Stimulated activated CD4-positive, alpha-beta T cell treated with anti-CD3 and anti-CD28 coated beads, Interleukin-4, amount 100 ng/mL, for 48 hours (primary cell): ENCODE results near the gene DNAJB6.
A peak's percentile ranks its signal among the peaks of the same experiment; 100 is the strongest.

ENCODE experiments used
- DNase-seq, 2 donors: peaks; one replicate each; pipeline ENCODE4 v3.0.0-alpha.2; 2020; ENCODE audit warnings: low read depth in 2 of 2

DNAJB6 gene

DNA sequence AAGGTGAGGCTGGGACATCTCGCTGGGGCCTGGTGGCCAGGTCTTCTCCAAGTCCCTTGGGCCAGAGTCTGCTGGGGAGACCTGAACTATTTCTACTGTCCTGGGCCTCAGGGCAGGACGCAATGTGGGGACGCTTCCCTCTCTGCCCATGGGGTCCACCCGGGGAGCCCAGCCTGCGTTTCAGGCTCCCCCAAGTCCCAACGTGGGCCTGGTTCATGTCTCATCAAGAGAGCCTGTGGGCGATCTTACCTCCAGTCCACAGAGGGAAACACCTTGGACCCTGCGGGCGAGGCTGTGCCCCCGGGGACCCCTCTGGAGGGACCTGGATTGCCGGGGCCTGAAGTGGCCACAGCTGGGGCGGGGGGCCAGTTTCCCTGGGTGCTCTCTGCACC, 91.7 kb downstream of the DNAJB6 start:
- no peak for DNase-seq

DNA sequence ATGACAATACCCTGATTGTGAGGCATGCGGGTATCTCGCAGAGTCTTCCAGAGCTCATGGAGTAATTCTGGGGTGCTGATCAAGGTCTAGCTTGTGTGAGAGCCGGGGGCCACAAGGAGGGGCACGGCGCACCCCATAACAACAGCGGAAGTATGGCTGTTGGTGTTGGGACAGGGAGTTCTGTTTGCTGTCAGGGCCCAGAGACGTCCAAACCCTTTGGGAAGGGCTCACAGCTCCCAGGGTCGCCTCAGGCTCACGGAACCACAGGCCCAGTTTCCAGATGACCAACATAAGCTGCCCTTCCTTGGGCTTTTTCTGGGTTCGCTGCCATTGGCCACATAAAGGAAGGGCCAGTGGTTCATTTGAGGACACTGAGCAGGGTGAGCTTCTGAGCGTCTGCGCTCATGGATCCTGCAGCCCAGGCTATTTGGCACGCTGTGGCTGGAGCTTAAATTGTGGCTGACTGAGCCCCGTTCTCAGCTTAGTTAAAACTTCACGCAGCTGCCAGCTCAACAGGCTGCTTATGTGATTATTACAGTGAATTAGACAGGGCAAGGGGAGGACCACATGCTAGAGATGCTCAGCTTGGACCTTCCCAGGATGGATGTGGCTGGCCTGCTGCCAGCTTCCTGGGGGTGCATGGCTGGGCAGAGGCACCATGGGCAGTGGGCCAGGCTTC, 92.3 kb downstream of the DNAJB6 start:
- no peak for DNase-seq

DNA sequence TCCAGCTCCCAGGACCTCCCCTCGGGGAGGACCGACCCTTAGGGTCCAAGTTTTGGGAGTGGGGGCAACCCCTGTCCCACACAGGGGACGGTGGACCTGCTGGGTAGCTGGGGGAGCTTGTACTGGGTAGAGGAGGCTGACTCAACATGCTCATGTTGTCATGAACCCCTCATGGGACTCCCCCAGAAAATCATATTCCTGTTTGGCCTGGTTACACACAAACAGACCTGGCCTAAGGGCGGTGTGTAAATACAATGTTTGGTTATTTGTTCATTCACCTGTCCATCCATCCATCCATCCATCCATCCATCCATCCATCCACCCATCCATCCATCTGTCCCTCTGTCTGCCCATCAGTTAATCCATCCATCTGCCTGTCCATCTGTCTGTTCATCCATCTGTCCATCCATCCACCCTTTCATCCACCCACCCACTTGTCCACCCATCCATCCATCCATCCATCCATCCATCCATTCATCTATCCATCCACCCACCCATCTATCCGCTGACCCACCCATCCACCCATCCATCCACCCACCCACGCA, 92.9 kb downstream of the DNAJB6 start:
- DNase-seq, result no peak

DNA sequence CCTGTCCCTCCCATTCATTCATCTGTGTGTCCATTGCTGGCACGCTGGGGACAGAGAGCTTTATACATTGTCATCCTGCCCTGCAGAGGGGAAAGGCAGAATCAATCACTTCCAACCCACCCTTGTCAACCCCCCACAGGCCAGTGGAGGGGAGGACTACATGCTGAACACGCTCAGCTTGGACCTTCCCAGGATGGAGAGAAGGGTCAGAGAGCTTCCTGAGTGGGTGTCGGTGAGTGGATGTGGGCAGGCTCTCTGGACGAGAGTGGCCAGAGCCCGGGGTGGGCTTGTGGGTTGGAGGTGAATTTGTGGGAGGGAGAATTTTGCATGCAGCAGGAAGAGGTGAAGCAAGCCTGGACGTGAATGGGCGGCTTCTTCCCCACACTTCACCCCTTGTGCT, 93.9 kb downstream of the DNAJB6 start:
- DNase-seq, result no peak

DNA sequence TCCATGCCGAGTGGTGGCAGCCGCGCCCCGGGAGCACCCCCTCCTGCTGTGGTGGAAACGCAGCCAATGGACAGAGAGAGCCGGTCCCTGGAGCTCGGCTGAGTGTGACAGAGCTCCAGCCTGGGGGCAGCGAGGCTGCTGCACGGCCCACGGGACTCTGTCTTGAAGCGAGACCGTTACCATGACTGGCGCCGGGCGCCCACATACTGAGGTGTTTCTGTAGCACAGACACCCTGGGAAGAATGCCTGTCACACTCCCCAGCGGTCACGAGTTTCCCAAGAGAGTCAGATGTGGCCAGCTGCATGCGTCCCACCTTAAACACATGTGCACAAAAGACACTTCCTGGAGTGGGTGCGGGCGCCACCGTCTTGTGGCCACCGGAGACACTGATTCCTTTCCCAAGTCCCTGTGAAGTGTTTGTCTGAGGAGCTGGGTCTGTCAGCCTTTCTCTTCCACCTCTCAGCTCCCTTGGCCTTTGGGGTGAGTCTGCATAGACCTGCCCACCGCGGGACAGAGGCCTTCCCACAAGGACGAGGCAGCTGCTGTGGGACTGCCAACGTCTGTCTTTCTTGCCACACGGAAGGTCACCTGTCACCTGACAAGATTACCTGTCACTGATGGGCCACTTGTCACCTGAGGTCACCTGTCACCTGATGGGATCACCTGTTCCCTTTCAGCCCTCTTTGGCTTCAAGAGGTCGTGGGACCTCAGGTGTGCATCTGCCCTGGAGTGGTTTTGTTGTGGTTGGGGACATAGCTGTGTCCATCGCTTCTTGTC, 94.6 kb downstream of the DNAJB6 start:
- no peak for DNase-seq

DNA sequence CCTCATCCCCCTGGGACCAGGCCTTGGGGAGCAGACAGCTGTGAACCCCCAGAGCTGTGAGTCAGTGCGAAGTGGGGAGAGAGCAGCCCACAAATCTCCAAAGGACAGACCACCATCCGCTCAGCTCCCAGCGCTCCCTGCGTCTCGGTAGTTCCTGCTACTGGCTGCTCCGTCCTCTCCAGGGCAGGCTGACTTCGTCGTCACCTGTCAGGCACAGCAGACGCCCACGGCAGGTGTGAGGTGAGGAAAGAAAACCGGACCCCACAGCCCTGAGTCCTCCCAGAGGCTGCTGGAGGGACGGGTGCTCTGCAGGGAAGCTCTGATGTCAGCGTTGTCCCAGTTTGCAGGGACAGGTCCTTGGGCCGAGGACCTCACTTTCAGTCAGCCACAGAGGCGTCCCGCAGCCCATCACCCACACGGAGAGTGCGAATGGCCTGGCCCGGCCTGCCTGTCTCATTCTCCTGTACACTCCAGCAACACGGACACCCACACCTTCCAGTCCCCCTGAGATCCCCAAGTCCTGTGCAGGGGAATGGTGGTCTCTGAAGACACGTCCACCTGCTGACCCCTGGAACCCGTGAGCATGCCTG, 95.2 kb downstream of the DNAJB6 start:
- no peak for DNase-seq

DNA sequence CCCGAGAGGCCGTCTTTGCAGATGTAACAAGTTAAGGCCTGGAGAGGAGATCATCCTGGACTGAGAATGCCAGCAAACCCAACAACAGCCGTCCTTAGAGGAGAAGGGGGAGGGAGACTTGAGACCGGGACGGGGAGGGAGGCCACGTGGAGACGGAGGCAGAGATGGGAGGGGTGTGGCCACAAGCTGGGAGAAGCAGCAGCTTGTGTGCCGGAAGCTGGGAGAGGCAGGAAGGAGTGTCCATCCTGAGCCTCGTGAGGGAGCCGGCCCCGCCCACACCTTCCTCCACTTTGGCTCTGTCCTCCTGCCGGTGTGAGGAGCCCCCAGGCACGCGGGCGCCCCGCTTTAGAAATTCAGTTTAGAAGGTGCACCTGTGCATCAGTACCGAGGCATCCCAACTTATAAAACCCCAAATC, 95.7 kb downstream of the DNAJB6 start:
- DNase-seq, result no peak

DNA sequence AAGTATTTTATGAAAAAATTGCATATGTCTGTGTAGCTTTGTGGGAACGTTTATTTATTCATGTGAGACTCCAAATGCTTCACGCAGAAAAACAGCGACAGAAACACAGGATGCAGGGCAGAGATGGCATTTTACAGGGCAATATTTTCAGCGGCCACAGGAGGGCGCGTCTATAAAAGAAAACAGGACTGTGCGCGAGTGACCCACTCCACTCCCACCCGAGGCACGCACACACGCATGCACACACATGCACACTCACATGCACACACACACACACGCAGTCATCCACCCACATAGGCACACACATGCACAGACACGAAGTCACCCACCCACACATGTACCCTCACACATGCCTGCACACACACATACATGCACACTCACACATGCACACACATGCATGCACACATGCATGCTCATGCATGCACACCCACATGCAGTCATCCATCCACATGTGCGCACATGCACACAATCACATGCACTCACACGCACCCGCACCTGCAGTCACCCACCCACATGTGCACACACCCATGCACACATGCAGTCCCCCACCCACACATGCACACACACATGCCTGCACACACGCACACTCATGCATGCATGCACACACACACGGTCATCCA, 96.3 kb downstream of the DNAJB6 start:
- peak; percentile 48 to 51 for DNase-seq

DNA sequence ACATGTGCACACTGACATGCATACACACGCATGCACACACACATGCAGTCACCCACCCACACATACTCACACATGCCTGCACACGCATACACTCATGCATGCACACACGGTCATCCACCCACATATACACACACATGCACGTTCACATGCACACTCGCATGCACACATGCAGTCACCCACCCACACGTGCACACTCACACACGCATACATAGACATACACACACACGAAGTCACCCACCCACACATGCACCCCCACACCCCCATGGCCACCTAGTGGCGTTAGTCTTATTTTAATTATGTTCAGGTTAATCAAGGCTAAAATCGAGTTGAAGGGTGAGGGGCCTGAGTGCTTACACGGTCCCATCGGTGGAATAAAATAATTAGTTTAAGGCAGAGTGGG, 96.8 kb downstream of the DNAJB6 start:
- DNase-seq, result no peak

DNA sequence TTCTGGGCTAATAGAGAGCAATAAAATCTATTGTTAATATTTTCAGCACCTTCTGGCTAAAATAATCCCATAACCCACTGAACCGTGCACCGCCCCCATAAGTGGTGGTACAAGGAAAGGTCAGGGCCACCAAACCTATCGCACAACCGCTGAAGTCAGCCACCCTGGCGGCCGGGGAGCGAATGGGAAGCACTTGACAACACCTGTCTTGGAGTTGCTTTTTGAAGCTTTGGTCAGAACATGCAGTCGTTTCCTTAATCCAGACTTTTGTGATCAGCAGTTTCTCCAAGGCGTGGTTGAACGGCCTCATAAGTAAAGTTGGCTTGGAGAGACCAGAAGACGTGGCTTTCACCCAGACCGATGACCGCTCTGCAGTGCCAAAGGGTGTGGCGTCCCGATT, 97.4 kb downstream of the DNAJB6 start:
- no peak for DNase-seq

DNA sequence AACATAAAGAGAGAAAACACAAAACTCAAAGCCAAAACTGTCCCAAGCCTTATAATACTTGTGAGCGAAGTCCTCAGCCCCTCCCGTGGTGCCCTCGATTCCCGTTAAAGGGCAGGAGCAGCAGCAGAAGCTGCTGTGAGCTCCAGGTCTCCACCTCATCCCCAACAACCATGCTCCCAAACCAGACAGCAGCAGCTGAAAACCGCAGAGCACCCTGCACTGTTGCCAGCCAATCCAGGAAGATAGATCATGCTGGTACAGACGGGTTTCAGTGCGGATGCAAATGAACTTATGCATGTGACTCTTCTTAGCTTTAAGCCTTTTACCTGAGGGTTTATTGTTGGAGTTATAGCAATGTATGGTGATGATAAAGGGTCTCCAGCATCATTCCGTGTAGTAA, 97.9 kb downstream of the DNAJB6 start:
- no peak for DNase-seq

DNA sequence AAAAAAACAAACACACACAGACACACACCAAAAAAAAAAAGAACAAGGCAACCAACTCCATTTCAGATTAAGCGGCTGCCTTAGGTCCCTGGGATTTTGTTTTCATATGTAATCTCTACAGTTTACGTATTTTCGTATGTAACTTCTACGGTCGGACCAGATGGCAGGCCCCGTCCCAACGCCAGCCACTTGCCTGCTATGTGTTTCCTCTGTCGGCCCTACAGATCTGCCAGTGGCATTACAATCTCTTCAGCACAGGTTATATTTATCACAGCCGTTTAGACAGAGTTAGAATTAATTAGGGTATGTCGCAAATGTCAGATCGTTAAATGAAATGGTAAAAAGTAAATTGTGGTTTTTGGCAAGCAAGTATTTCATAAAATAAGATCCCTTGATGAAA, 99.3 kb downstream of the DNAJB6 start:
- no peak for DNase-seq

DNA sequence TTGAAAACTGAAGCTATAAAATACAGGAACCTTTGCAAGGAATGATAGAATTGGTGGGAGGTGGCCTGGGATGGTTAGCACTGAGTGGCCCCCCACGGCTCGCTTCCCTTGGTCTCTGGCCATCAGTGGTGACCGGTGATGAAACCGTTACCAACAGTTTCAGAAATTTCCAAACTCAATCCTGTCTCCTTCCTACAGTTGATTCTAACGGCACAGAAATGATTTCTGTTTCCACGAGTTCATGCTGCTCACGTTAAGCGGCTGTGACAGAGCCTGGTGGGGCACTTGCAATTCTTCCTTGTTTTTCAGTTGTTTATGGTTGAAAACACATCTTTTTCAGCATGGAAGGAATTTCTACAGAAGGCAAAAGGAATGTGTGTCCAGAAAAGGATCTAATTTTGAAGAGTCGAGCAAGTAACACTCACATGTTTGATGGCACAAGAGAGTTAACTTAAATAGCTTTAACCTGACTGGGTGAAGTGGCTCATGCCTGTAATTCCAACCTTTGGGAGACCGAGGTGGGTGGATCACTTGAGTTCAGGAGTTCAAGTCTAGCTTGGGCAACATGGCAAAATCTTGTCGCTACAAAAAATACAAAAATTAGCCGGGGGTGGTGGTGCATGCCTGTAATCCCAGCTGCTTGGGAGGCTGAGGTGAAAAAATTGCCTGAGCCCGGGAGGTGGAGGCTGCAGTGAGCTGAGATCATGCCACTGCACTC, 100.1 kb downstream of the DNAJB6 start:
- no peak for DNase-seq

DNA sequence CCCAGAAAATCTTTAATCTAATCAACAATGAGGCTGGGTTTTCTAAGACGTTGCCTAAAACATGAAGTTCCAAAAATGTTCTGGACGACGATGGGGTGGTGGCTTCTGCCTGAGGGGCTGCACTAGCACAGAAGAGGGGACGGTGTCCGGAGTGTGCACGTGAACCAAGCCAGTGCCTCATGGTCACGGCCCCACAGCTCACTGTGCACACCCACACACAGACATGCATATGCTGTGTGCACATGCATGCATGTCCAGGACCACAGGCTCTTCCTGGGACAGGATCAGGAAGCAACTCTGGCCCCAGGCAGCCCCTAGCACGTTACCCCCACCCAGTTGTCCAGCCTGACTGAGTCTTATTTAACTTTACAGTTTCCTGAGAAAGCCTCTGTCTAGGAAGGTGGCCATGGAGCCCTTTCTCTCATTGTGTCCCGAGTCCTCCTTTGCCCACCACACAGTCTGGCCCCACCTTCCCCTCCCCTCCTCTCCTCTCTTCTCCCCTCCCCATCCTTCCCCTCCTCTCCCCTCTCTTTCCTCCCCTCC, 100.8 kb downstream of the DNAJB6 start:
- DNase-seq, result no peak

DNA sequence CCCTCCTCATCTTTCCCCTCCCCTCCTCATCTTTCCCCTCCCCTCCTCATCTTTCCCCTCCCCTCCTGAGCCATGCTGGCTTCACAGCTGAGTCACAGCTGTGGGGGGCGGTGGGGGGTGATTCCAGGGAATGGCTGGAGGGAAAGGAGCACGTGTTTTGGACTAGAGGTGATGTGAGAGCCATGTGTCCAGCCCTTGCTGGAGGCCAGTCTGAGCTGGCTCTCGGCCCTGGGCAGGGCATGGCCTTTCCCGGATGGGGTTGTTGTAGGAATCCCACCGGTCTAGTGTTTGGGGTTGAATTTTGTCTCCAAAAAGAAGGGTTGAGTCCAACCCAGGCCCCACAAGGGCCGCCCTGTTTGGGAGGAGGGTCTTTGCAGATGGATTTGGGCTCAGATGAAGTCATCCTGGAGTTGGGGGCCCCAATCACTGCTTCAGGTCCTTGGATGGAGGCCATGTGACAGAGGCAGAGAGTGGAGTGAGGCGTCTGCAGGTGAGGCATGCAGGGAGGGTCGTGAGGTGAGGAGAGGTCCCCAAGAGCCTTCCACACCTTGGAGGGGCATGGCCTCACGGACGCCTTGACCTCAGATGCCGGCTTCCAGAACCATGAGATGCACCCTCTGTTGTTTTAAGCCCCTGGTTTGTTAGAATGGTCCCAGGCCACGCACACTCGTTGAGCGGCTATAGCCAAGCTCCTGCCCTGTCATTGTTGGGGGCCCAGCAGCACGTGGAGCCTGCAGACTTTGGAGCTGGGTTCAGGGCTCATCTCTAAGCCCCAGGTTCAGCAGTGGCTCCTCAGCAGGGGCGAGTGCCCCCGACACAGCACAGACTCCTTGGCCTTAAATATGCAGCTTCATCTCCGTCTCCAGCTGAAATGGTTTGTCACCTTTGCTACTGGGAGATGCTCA, 101.6 kb downstream of the DNAJB6 start:
- no peak for DNase-seq

DNA sequence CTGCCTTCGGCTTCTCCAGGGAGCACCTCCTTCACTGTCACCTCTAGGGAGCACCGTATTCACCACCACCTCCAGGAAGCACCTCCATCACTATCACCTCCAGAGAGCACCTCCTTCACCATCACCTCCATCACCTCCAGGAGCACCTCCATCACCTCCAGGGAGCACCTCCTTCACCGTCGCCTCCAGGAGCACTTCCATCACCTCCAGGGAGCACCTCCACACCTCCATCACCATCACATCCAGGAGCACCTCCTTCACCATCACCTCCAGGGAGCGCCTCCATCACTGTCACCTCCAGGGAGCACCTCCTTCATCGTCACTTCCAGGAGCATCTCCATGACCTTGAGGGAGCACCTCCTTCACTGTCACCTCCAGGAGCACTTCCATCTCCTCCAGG, 102.3 kb downstream of the DNAJB6 start:
- DNase-seq, result no peak

DNA sequence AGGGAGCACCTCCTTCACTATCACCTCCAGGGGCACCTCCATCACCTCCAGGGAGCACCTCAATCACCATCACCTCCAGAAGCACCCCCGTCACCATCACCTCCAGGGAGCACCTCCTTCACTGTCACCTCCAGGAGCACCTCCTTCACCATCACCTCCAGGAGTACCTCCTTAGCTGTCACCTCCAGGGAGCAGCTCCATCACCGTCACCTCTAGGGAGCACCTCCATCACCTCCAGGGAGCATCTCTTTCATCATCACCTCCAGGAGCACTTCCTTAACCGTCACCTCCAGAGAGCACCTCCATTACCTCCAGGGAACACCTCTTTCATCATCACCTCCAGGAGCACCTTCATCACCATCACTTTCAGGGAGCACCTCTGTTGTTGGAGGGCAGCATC, 103.0 kb downstream of the DNAJB6 start:
- DNase-seq, result no peak

DNA sequence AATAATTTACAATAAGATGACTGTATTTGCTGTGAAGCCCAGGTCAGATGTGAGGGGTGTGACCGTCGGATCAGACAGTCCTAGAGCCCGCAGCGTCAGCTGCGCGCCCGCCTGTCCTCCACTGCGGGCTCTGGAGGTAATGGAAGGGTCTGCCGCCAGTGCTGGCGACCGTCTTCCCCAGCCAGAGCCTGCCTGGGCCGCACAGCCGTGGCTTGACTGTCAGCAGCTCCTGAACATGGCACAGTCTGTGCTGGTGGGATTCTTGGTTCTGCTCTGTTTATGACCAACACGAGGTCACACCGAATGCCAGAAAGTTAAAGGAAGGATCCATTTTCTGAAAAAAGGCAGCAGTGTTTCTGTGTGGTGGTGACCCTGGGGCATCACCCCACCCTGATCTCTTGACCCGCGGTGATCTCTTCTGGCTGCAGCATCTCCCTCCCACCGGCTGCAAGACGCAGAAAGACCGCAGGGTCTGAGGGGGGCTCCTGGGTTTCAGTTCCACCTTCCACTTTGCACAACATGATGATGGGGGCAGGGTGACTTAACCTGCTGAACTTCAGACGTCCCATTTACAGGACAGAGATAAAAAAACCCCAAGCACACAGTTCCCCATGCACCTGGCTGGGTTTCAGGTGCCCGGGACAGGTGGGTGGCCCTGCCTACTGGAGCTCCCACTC, 103.7 kb downstream of the DNAJB6 start:
- DNase-seq, result no peak

DNA sequence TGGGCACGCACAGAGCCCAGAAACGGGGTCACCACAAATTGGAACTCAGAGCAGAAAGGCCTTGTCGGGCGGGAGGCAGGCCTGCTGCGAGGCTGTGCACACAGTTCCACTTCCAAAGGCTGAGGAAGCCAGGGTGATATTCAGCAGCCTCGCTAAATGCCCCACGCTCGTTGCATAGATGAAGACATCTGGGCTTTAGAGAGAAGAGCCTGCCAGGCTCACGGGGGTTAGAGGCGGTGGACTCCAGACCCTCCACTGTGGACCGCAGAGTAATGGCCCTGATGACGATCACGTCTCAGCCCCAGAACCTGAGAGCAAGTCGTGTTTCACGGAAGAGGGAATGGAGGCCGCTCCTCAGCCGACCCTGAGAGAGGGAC, 104.2 kb downstream of the DNAJB6 start:
- DNase-seq, result no peak

DNA sequence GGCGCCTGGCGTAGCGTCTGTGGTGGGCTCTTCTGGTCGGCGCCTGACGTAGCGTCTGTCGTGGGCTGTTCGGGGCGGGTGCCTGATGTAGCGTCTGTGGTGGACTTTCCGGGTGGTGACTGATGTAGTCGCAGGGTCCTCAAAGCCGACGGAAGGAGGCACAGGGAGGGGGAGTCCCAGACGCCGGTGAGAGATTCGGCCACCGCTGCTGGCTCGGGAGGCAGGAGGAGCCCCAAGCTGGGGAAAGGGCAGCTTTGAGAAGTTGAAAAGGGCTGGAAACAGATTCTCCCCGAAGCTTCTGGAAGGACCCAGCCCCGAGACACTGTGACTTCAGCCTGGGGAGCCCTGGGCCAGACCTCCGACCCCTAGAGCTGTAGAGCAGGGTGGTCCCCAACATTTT, 105.7 kb downstream of the DNAJB6 start:
- no peak for DNase-seq
